ENCODE measurements around the gene TCF12.

Gene TCF12

DNA sequence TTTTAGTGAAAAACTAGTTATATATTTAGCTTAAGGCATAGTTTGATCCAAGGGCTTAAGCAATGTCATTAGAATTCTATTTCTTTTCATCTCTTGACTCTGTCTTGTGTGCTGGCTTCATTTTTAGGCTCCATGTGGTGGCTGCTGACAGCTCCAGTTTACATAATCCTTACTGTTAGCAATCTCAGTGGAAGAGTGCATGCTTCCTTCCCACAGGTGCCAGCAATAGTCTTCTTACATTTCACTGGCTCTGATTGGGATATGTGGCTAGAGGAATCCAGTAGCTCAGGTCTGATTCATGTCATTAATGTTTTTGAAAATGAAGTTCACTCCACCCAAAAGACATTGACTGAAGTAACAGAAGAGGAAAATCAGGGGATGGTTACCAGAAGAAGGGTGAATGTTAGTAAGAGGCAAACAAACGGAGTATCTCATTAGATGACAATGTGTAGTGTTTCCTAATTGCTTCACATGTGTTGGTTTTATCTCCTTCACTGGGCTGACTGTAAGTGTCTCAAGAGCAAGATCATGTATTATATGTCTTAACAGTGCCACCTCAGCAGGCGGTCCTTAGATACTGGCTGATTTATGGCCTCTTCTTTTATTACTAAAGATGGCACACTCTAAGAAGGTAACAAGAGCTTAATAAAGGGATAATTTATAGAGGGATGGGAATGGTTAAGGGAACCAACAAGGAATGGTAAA is 25.6 kb upstream of the TCF12 start:
- no peak for DNase-seq (ENCODE audit: low spot score)
- in situ Hi-C loops (cut with MboI; ENCODE audit: low sequenced_read_pairs, unreplicated experiment), result no loop called here
- TF ChIP-seq, protein P1, sequence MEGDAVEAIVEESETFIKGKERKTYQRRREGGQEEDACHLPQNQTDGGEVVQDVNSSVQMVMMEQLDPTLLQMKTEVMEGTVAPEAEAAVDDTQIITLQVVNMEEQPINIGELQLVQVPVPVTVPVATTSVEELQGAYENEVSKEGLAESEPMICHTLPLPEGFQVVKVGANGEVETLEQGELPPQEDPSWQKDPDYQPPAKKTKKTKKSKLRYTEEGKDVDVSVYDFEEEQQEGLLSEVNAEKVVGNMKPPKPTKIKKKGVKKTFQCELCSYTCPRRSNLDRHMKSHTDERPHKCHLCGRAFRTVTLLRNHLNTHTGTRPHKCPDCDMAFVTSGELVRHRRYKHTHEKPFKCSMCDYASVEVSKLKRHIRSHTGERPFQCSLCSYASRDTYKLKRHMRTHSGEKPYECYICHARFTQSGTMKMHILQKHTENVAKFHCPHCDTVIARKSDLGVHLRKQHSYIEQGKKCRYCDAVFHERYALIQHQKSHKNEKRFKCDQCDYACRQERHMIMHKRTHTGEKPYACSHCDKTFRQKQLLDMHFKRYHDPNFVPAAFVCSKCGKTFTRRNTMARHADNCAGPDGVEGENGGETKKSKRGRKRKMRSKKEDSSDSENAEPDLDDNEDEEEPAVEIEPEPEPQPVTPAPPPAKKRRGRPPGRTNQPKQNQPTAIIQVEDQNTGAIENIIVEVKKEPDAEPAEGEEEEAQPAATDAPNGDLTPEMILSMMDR (IDR thresholded peaks at IDR 0.05; ENCODE audit: borderline replicate concordance, control extremely low read depth, extremely low read depth, insufficient read depth, missing control alignments), result no peak

DNA sequence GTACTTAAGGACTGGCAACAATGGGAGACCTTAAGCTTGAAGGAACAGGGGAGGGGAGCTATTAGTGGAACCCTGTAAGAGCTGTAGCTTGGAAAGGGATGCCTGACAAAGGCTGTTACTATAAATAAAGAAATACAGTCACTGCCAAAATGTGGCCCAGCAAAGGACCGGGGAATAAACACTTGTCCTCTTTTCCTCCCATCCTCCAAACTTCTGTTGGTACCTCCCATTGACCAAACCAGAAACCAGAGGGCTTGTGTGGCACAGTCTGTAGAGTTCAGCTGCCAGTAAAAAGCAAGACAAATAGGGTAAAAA is 25.1 kb upstream of the TCF12 start:
- in situ Hi-C loops (cut with MboI; ENCODE audit: low sequenced_read_pairs, unreplicated experiment), result no loop called here
- TF ChIP-seq, protein P1 (IDR thresholded peaks at IDR 0.05; ENCODE audit: borderline replicate concordance, control extremely low read depth, extremely low read depth, insufficient read depth, missing control alignments), result no peak
- DNase-seq (ENCODE audit: low spot score), result no peak

DNA sequence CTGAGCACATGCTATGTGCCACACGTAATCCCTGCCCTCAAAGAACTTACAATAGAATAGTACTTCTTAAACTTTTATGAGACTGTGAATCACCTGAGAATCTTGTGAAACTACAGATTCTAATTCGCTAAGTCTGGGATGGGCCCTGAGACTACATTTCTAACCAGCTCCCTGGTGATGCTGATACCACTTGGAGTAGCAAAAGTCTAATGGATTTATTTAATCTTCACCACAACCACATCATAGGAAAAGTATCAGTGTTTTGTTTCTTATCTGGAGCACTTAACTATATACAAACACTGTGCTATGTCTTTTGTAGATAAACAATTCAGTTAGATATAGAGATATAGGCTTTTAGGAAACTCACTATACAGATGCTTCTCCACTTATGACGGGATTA is 23.8 kb upstream of the TCF12 start:
- TF ChIP-seq, protein P1 (IDR thresholded peaks at IDR 0.05; ENCODE audit: borderline replicate concordance, control extremely low read depth, extremely low read depth, insufficient read depth, missing control alignments), result no peak
- in situ Hi-C loops (cut with MboI; ENCODE audit: low sequenced_read_pairs, unreplicated experiment), result no loop called here
- no peak for DNase-seq (ENCODE audit: low spot score)

DNA sequence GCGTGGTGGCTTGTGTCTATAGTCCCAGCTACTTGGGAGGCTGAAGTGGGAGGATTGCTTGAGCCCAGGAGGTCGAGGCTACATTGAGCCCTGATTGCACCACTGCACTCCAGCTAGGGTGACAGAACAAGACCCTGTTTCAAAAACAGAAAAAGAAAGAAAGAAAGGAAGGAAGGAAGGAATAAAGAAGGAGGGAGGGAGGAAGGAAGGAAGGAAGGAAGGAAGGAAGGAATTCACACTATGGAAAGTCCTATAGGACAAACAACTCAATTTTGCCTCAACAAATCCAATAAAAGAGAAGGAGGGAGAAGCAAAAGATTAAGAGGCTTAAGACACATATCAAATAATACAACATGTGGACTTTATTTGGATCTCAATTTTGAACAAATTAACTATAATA is 16.5 kb upstream of the TCF12 start:
- DNase-seq (ENCODE audit: low spot score), result no peak
- TF ChIP-seq, protein P1 (IDR thresholded peaks at IDR 0.05; ENCODE audit: borderline replicate concordance, control extremely low read depth, extremely low read depth, insufficient read depth, missing control alignments), result no peak
- in situ Hi-C loops (cut with MboI; ENCODE audit: low sequenced_read_pairs, unreplicated experiment), result loop anchor here (25.0 kb wide), 1 partner anchor 410 kb away; no protein-coding TSS in a partner anchor

DNA sequence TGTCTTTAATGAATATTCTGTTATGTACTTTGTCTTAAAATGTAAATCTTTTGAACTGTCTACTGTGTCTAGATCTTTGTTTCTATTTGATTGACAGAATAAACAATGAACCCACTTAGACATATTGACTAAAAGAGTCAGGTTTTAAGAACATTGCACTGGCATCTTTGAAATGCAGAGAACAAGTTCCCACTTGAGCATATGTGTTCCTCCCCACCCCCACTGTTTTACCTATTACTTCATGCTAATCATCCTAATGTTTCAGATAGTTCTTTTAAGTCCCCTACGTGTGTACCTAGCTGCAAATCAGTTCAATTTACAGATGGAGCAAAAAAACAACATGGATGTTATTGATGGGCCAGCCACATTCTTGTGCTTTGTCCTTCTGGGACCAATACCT is 11.7 kb upstream of the TCF12 start:
- in situ Hi-C loops (cut with MboI; ENCODE audit: low sequenced_read_pairs, unreplicated experiment), result loop anchor here (25.0 kb wide), 1 partner anchor 406 kb away; no protein-coding TSS in a partner anchor
- no peak for DNase-seq (ENCODE audit: low spot score)
- TF ChIP-seq, protein P1 (IDR thresholded peaks at IDR 0.05; ENCODE audit: borderline replicate concordance, control extremely low read depth, extremely low read depth, insufficient read depth, missing control alignments), result no peak

DNA sequence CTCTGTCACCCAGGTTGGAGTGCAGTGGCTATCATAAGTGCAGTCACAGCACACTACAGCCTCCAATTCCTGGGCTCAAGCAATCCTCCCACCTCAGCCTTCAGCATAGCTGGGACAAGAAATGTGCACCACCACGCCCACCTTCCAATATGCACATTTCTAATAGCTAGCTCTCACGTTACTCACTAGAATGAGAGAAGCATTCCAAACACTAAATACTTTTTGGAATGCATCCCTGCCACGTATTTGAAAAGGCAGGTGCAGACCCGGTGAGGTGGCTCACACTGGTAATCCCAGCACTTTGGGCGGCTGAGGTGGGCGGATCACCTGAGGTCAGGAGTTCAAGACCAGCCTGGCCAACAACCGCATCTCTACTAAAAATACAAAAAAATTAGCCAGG is 7.6 kb upstream of the TCF12 start:
- TF ChIP-seq, protein P1 (IDR thresholded peaks at IDR 0.05; ENCODE audit: borderline replicate concordance, control extremely low read depth, extremely low read depth, insufficient read depth, missing control alignments), result no peak
- no peak for DNase-seq (ENCODE audit: low spot score)
- in situ Hi-C loops (cut with MboI; ENCODE audit: low sequenced_read_pairs, unreplicated experiment), result loop anchor here (25.0 kb wide), 1 partner anchor 402 kb away; no protein-coding TSS in a partner anchor
